Activated CD8-positive, alpha-beta memory T cell treated with anti-CD3 and anti-CD28 coated beads for 48 hours (primary cell): ENCODE results near the gene ASCC3.

Experiments
- DNase-seq, 3 experiments: peaks; one replicate each; pipeline ENCODE4 v3.0.0-alpha.2; 2020; ENCODE audit warnings: low read depth in 2 of 3, low spot score in 2 of 3

The ASCC3 gene

GRCh38 chr6:100467129-100468015 lies 413.8 kb downstream of the ASCC3 start:
- DNase-seq: no peak

- DNase-seq: no peak
Measured at GRCh38 chr6:100466410-100467128, 414.6 kb downstream of the ASCC3 start.

GRCh38 chr6:100465701-100466409 lies 415.3 kb downstream of the ASCC3 start:
- DNase-seq: no peak

DNA sequence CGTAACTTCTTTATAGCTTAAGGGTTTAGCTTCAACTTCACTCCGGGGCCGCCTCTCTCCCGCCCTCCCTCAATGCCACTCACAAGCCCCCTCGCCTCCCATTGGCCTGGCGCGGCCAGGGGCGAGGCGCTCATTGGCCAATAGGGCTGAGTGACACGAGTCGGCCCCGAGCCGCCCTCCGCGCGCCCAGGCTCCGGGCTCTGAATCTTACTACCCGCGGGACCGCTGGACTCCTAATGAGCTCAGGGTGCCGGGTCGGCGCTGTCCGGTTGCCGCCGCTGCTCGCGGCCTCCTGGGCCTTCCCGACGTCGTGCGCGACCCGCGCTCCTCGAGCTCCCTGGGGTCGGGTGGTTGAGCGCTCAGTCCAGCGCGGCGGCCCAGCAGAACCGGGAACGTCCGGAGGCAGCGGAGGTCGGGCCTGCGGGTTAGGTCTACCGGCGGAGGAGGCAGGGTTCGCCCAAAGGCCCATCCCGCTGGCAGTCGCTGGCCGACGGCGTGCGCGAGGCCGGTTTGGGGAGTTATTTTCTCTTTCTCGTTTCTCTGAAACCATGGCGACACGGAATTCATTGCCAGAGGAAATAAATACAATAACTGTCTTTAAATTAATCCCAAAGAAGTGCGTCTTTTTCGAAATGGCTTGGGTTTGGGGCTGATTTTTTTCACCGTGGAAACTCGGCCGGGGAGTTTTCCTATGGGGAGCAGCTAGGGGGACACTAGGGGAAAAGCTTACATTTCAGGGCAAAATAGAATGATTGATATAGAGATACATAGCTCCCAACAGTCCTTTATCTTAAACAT lies 416.0 kb downstream of the ASCC3 start, which contains the start of gene SIM1:
Gene SIM1 (minus strand): TSS at position 19 of the 798 bp plus-strand sequence. CDS start 1,453 bp downstream, outside the sequence.
- no peak for DNase-seq

DNA sequence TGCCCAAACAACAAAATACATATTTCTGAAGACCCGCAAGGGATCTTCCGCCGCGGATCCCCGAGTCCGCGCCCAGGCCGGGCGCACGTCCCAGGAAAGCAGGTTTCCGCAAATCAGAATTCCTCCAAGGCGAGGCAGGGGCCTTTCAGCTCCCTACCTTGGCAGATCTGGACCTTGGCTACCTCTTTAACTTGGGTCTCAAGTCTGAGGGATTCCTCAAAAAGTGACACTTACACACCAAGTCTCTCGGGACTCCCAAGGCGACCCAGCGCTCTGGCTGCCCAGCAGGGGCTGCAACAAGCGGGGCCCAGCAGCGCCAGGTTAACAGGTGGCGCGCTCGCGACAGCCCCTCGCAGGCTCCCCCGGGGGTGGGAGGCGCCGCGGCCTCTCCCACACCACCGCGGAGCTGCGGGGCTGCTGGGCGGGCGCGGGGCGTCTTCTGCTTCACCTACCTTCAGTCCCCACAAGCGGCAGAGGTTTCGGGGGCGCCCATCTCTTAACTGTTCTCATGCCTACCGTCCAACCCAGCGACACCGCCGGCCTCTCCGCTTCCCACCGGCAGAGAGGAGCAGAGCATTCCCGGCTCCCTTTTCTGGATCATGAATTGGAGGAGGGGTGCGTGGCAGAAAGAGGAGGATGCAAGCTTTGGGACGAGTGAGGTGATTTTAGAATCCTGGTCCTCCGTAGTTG lies 416.8 kb downstream of the ASCC3 start:
- no peak for DNase-seq

DNA sequence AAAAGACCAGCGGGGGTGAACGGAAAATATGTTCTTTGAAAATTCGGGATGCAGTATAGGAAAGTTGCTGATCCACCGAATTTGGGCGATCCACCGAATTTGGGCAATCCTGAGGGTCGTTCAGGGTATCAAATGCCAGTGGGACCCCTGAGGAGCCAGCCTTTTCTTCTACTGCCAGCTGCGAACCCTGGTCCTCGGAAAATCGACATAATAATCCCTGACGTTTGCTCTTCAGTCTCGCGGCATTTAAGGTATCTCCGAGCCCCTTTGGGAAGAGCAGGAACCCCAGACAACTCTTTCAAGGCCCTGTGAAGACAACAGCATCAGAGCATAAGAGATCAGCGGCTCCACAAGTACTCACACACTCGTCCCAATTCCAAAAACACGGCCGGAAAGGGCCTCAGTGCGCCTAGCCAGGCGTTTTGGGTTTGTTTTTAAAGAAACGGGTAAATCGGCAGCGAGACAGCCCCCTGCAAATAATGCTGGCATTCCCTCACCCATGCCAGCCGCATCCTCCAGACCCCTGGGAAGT lies 417.4 kb downstream of the ASCC3 start:
- no peak for DNase-seq

- no peak for DNase-seq
Measured at GRCh38 chr6:100462706-100463629, 418.2 kb downstream of the ASCC3 start.

DNA sequence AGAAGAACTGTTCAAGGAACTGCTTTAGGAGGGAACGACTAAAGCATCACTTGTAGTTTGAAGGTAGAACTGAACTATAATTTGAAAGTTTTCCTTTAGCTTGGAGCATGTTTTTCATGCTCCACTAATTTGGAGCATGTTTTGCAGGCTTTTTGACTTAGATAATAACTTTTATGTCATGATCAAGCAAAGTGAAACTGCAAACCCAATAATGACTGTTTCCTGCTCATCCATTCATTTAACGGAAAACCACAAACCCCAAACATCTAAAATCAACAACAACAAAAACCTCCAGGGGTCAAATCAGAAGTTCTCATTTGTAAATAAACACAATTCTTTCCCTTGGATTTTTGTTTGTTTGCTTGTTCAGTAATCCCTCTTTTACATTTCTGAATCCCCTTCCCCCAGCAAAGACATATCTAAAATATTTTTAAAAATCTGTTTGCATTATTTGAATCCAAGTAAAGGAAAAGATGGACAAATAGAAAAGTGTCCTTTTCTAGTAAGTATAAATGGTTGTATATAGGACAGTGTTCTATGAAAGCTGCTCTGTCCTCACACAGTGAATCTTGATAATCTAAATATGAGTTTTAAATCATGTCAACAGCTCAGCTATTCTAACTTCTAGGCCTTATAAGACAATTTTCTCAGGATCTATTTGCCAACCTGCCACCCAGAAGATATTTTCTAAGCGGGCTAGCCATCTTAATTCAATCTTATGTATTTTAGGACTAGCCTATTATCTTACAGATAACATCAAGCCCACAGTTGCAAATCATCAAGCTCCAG lies 419.0 kb downstream of the ASCC3 start:
- DNase-seq: no peak

DNA sequence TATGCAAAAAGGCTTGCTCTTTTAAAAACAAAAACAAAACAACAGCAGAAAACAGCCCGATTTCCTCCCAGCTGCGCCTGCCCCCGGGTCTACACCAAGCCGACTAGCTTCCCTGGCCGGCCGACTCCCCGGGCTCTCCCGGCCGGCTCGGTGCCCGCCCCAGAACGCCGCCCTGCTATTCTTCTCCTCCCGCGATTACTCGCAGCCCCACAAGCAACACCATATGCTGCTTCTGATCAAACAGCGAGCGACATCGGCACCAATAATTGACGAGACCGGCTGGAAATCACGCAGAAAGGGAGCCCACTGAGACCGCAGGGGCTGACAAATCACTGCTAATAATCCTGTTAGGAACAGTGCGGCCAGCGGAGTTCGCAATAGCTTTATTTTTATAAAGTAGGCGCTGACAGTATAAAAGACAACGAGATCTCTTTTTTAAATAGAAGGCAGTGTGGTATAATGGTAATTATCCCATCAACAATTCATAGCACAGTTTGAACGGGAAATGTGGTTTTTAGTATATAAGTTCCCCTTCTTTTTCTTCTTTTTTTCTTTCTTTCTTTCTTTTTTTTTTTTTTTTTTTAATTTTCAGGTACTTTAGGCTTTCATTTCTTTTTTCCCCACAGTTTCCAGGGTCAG lies 419.7 kb downstream of the ASCC3 start:
- DNase-seq: no peak

GRCh38 chr6:100460650-100461204 lies 420.4 kb downstream of the ASCC3 start:
- no peak for DNase-seq

DNA sequence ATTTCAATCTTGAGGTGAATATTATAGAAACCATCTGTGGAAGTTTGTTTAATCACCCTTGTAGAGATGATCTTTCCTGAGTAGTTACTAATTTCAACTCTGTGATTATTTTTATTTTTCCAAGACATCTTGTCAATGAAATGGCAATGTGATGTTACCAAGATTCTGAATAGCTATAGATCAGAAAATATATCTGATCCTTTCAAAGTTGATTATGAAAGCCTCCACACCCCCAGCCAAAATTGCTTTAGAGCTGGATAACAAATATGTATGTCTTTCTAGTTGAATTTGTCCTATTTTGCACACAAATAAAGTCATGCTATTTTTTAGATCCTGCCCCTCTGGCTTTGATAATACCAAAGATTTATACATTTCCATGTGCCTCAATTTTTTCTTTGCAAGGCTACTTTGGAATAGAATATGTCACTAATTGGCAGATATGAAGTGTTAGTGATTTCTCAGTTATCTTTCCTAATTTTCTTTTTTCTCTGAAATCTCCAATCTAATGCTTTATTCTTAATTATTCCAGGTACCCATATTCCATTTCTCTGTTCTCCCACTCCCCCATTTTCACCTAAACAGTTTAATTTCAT lies 421.4 kb downstream of the ASCC3 start:
- no peak for DNase-seq

GRCh38 chr6:100458841-100459591 lies 422.1 kb downstream of the ASCC3 start:
- no peak for DNase-seq
